Epithelial cell of proximal tubule (primary cell): ENCODE data around the gene RFC1. TPM values are rescaled to one million over a fixed set of nuclear protein-coding genes. Genes with fewer than 3 reads are reported as not detected.
"Not testable (repeated sequence)": the region's sequence is repeated elsewhere in the genome, so short reads cannot be mapped to it uniquely, and the experiment has no call there.

Experiments used
- DNase-seq: peaks from one replicate; pipeline ENCODE4 v3.0.0-alpha.2; 2011; ENCODE audit warnings: low read depth
- H3K4me3 ChIP-seq: 2 replicates; pipeline ENCODE4 v1.5.1; 2011; ENCODE audit warnings: low read depth, mild to moderate bottlenecking, low read length
- total RNA-seq: library from RNA; depleted of rRNA; stranded (reverse); fragments of >200 nt; gene quantifications from 2 replicates; pipeline ENCODE4 v1.2.3, GENCODE V29; 2015
- TF ChIP-seq, protein P1 (sequence below): conservative IDR thresholded peaks from 2 replicates; pipeline ENCODE4 v1.5.1; 2012; ENCODE audit warnings: low read depth, mild to moderate bottlenecking, low read length

RFC1 gene, protein sequence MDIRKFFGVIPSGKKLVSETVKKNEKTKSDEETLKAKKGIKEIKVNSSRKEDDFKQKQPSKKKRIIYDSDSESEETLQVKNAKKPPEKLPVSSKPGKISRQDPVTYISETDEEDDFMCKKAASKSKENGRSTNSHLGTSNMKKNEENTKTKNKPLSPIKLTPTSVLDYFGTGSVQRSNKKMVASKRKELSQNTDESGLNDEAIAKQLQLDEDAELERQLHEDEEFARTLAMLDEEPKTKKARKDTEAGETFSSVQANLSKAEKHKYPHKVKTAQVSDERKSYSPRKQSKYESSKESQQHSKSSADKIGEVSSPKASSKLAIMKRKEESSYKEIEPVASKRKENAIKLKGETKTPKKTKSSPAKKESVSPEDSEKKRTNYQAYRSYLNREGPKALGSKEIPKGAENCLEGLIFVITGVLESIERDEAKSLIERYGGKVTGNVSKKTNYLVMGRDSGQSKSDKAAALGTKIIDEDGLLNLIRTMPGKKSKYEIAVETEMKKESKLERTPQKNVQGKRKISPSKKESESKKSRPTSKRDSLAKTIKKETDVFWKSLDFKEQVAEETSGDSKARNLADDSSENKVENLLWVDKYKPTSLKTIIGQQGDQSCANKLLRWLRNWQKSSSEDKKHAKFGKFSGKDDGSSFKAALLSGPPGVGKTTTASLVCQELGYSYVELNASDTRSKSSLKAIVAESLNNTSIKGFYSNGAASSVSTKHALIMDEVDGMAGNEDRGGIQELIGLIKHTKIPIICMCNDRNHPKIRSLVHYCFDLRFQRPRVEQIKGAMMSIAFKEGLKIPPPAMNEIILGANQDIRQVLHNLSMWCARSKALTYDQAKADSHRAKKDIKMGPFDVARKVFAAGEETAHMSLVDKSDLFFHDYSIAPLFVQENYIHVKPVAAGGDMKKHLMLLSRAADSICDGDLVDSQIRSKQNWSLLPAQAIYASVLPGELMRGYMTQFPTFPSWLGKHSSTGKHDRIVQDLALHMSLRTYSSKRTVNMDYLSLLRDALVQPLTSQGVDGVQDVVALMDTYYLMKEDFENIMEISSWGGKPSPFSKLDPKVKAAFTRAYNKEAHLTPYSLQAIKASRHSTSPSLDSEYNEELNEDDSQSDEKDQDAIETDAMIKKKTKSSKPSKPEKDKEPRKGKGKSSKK
- 31.6 and 39.6 TPM in 2 replicates for total RNA-seq

DNA sequence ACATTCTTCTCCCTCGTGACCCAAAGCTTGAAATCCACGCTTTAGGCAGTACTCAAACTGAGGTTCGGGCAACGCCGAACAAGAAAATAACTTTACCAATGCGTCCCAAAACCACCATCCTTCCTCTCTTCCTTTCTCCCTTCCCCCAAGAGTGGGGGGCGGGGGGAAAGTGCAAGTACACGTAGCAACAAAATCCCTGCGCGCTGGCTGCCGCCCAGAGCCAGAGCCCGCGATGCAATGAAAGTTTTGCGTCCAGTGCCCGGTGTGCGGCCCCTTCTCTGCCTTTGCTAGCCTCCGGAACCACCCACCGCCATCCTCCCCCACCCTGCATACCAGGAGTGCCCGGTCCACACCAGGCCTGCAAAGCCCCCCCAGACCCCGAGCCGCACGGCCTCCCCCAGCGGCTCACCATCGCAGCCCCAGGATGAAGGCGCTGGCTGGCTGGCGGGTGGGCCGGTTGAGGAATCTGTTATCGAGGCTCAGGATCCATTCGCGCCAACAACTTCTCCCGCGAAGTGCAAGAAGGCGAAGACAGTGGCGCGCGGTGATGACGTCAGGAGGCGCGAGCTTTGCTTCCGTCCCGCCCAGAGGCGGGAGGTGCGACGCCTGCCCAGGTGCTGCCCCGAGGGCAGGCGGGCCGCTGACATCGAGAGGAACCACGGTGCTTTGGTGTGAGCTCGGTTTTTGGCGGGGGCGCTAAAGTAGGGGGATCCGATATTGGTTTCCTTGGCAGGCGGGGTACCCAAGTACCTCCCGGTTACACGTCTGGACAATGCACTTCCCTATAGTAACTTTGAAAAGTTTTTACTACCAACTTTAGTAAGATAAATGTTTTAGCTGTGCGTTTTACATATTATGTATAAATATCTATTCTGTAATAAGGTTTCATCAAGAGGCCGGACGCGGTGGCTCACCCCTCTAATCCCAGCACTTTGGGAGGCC lies at the start of gene RFC1:
Gene RFC1 (minus strand): TSS at position 533 of the 942 bp plus-strand sequence. CDS start 121 bp downstream, at position 412.
- TF ChIP-seq, protein P1, sequence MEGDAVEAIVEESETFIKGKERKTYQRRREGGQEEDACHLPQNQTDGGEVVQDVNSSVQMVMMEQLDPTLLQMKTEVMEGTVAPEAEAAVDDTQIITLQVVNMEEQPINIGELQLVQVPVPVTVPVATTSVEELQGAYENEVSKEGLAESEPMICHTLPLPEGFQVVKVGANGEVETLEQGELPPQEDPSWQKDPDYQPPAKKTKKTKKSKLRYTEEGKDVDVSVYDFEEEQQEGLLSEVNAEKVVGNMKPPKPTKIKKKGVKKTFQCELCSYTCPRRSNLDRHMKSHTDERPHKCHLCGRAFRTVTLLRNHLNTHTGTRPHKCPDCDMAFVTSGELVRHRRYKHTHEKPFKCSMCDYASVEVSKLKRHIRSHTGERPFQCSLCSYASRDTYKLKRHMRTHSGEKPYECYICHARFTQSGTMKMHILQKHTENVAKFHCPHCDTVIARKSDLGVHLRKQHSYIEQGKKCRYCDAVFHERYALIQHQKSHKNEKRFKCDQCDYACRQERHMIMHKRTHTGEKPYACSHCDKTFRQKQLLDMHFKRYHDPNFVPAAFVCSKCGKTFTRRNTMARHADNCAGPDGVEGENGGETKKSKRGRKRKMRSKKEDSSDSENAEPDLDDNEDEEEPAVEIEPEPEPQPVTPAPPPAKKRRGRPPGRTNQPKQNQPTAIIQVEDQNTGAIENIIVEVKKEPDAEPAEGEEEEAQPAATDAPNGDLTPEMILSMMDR: no peak
- peak; percentile 43 for DNase-seq
- peak within 1 kb of the TSS; percentile 78 for H3K4me3 ChIP-seq

DNA sequence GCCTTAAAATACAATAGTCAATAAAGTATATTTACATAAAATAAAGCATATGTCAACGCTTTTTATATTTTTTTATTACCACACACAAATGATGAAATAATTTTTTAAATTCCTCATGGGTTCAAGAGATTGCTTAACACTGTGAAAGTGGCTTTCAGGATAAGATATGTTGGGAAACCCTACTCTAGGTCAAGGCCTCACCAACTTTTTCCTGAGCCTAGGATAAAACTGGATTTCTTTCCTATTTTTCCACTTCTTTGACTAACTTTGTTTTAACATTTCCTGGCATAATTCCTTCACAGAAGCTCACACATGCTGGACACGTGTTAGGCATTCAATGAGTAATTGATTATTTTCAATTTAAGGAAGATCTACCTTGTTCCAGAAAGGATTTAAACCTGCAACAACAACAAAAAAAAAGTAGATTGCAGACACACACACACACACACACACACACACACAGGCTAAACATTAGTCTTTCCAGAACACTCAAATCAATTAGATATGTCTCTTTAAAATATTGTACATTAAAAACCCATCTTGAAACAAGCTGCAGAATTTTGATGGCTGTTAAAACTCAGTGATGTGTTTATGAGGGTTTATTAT lies 49.6 kb upstream of the RFC1 start:
- TF ChIP-seq, protein P1: no peak
- no peak overlapping the region for H3K4me3 ChIP-seq
- DNase-seq: no peak

DNA sequence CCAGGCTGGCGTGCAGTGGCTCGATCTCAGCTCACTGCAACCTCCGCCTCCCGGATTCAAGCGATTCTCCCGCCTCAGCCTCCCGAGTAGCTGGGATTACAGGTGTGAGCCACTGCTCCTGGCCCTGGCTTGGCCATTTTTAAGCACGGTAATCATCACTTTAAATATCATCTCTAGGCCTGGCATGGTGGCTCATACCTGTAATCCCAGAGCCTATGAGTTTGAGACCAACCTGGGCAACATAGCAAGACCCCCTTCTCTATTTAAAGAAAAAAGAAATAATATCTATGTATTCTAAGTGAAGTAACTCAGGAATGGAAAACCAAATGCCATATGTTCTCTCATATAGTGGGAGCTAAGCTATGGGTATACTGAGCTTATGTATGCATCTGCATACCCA lies 45.4 kb upstream of the RFC1 start:
- H3K4me3 ChIP-seq, DNase-seq: not testable (repeated sequence)

DNA sequence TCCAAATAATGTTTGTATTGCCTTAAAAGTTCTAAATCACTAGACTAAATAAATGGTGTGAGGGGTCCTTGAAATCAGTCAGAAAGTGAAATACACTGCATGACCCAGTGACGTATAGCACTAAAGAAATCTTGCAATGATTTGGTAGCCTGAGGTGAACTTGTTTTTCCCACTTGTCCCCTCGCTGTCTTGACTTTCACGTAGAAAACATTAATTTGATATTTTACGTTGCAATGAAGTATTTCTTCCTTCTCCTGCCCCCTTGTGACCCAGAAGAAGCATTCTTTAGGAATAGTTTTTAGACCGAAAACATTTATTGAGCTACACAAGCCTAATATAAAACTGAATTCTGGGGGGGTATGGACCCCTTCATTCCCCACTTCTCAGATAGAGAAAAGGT lies 44.3 kb upstream of the RFC1 start:
- H3K4me3 ChIP-seq: no peak overlapping the region
- TF ChIP-seq, protein P1: peak; percentile 42
- no peak for DNase-seq

DNA sequence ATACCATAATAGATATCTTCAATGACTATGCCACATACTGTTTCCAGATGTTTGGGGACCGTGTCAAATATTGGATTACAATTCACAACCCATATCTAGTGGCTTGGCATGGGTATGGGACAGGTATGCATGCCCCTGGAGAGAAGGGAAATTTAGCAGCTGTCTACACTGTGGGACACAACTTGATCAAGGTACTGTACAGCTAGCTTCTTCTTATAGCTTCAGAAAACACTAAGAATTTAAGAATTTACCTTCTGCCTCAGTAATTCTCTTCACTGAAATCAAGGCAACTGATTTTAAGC lies 41.4 kb upstream of the RFC1 start:
- no peak overlapping the region for H3K4me3 ChIP-seq
- TF ChIP-seq, protein P1: no peak
- DNase-seq: no peak

DNA sequence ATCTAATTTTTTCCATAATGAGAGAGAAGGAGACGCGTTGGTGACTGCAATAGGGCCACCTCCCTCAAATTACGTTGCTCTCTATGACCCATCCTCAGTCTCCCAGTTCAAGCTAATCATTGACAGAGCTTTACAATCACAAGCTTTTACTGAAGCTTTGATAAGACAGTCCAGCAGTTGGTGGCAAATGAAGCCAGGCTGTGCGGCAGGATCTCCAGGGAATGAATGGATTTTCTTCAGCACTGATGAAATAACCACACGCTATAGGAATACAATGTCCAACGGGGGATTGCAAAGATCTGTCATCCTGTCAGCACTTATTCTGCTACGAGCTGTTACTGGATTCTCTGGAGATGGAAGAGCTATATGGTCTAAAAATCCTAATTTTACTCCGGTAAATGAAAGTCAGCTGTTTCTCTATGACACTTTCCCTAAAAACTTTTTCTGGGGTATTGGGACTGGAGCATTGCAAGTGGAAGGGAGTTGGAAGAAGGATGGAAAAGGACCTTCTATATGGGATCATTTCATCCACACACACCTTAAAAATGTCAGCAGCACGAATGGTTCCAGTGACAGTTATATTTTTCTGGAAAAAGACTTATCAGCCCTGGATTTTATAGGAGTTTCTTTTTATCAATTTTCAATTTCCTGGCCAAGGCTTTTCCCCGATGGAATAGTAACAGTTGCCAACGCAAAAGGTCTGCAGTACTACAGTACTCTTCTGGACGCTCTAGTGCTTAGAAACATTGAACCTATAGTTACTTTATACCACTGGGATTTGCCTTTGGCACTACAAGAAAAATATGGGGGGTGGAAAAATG lies 40.8 kb upstream of the RFC1 start, which contains the start of gene KLB:
Gene KLB (plus strand): TSS at position 168 of the 821 bp plus-strand sequence. CDS start 20 bp downstream, at position 188.
- DNase-seq: peak; percentile 20

DNA sequence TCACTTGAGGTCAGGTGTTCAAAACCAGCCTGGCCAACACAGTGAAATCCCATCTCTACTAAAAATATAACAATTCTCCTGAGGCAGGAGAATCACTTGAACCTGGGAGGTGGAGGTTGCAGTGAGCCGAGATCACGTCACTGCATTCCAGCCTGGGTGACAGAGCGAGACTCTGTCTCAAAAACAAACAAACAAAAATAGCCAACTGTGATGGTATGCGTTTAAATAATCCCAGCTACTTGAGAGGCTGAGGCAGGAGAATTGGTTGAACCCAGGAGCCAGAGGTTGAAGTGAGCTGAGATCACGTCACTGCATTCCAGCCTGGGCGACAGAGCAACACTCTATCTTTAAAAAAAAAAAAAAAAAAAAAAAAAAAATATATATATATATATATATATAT lies 35.5 kb upstream of the RFC1 start:
- H3K4me3 ChIP-seq, DNase-seq: not testable (repeated sequence)

More for the DNA sequence above, 40.8 kb upstream of the RFC1 start, which contains the start of gene KLB:
- TF ChIP-seq, protein P1: no peak
- H3K4me3 ChIP-seq: no peak within 1 kb of the TSS
